Kidney (tissue), 14 donors: ENCODE data around the gene MLN. TPM values are rescaled to one million over a fixed set of nuclear protein-coding genes. Genes with fewer than 3 reads are reported as not detected.

Source experiments
- DNase-seq, 5 donors: peaks; one replicate each; pipeline ENCODE4 v3.0.0-alpha.2; 2013 to 2020
- FAIRE-seq: peaks from 2 replicates; lab custom pipeline; 2012; peaks lifted over from hg19 to GRCh38; lab: Jason Lieb, UNC
- H3K27ac ChIP-seq, 2 donors: one replicate each; pipeline ENCODE4 v1.7.0; 2013; ENCODE audit warnings: low read depth in 2 of 2, low read length in 2 of 2, inconsistent platforms in 1 of 2
- H3K27me3 ChIP-seq: one replicate; pipeline ENCODE4 v1.7.1; 2013; ENCODE audit warnings: low read length, inconsistent platforms; ENCODE audit not compliant: control insufficient read depth, insufficient read depth
- H3K36me3 ChIP-seq, 3 donors: one replicate each; pipeline versions ENCODE4 v1.7.0 to v1.7.1; 2013; ENCODE audit warnings: low read length in 3 of 3, control low read depth in 1 of 3, inconsistent platforms in 1 of 3; ENCODE audit not compliant: insufficient read depth in 3 of 3, control insufficient read depth in 2 of 3
- H3K4me1 ChIP-seq, 3 donors: one replicate each; pipeline versions ENCODE4 v1.7.0 to v1.7.1; 2013; ENCODE audit warnings: low read length in 3 of 3, inconsistent platforms in 1 of 3, low read depth in 1 of 3; ENCODE audit not compliant: control insufficient read depth in 2 of 3, insufficient read depth in 2 of 3
- H3K4me3 ChIP-seq, 3 donors: one replicate each; pipeline versions ENCODE4 v1.7.0 to v1.8.1; 2013; ENCODE audit warnings: low read length in 3 of 3, control low read depth in 1 of 3, inconsistent platforms in 1 of 3
- H3K9ac ChIP-seq, 3 donors: one replicate each; pipeline versions ENCODE4 v1.7.0 to v1.7.1; 2013; ENCODE audit warnings: low read length in 3 of 3, control low read depth in 1 of 3, inconsistent platforms in 1 of 3
- H3K9me3 ChIP-seq, 3 donors: one replicate each; pipeline versions ENCODE4 v1.7.0 to v1.7.1; 2013; ENCODE audit warnings: low read length in 3 of 3, control low read depth in 1 of 3, inconsistent platforms in 1 of 3; ENCODE audit not compliant: control insufficient read depth in 2 of 3, insufficient read depth in 1 of 3
- CTCF ChIP-seq: IDR thresholded peaks from 3 replicates; pipeline ENCODE4 v1.5.1; 2012; ENCODE audit warnings: mild to moderate bottlenecking, moderate library complexity, borderline replicate concordance; ENCODE audit not compliant: insufficient read depth; ENCODE audit errors: extremely low read depth
- intact Hi-C: fragments of 100-400 bp; cut with DNase I; formaldehyde crosslinking; loops from one replicate; pipeline ENCODE4 v1.11.1; 2022
- polyA plus RNA-seq: library from polyadenylated mRNA; stranded (reverse); fragments of 350-450 nt; fragmentation: Illumina TruSeq; extraction: RNeasy Lipid Tissue Mini Kit (QIAGEN cat#74804); gene quantifications from one replicate; pipeline ENCODE4 v1.2.3, GENCODE V29; 2014; ENCODE audit warnings: low read depth, low replicate concordance; ENCODE audit not compliant: insufficient read depth
- total RNA-seq: library from RNA; stranded (reverse); fragmentation: NEBNext Ultra II Directional; extraction: Animal tissue kit (Norgen Biotek cat#: 25700); gene quantifications from one replicate; pipeline ENCODE4 v1.2.1, GENCODE V29; 2021
- donor health status: control.
- donor health status: control.
- donor health status: control.
- donor health status: control.
- donor health status: control.
- donor health status: DM: yes; HTN: yes; CAD: no.
- donor health status: Normal renal cell carcinoma (clear cell type).

The MLN gene
- total and polyA plus RNA-seq, 2 donors from 2014 or later, result not detected

- Histone ChIP-seq H3K36me3 (no peaks in the 10 kb centered on the region), H3K9ac (no peak overlapping the region), H3K4me1 (peaks cover 0 to 7% (median 6%) of the 10 kb centered on the region in 3 donors), H3K27ac (no peak overlapping the region), H3K9me3 (no peaks in the 10 kb centered on the region), H3K27me3 (no peaks in the 10 kb centered on the region), H3K4me3 (no peak overlapping the region)
- FAIRE-seq (no peak), DNase-seq (no peak)
- intact Hi-C loops, result loop anchor here (10.0 kb wide), 1 partner anchor 389 kb away; no protein-coding TSS in a partner anchor
- no peak for TF ChIP-seq CTCF
Measured at GRCh38 chr6:33765368-33765767, 38.4 kb downstream of the MLN start.

- no peak overlapping the region for H3K27ac ChIP-seq
- H3K4me3 ChIP-seq, result no peak overlapping the region
- TF ChIP-seq CTCF, result no peak
- H3K27me3 ChIP-seq, result no peaks in the 10 kb centered on the region
- H3K9ac ChIP-seq, result no peak overlapping the region
- FAIRE-seq (no peak), DNase-seq (no peak)
- H3K36me3 ChIP-seq, result no peaks in the 10 kb centered on the region
- H3K4me1 ChIP-seq, result peaks cover 0 to 10% (median 6%) of the 10 kb centered on the region in 3 donors
- intact Hi-C loops, result loop anchor here (10.0 kb wide), 1 partner anchor 391 kb away; no protein-coding TSS in a partner anchor
- H3K9me3 ChIP-seq, result no peaks in the 10 kb centered on the region
Measured at GRCh38 chr6:33764036-33764435, 39.8 kb downstream of the MLN start.

DNA sequence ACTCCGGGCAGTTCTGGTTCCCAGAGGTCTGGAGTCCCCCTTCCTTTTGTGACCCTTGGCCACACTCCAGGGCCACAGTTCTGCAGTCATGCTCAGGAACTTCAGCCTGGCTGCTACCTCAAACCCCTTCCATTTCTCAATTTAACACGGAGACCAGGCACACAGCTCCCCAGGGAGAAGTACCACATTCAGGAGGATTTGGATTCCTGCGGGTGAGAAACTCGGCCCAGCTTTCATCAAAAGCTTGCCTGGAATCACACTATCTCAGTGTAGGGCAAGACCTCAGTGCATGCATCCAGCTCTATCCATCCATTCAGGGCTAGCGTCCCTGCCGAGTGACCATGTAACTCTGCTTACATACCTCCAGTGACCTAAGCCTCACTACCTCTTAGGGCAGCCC is 40.3 kb downstream of the MLN start:
- DNase-seq (no peak), FAIRE-seq (no peak)
- no peak for TF ChIP-seq CTCF
- Histone ChIP-seq H3K36me3 (no peaks in the 10 kb centered on the region), H3K4me3 (no peak overlapping the region), H3K9me3 (no peaks in the 10 kb centered on the region), H3K4me1 (peaks cover 0 to 10% (median 6%) of the 10 kb centered on the region in 3 donors), H3K9ac (no peak overlapping the region), H3K27me3 (no peaks in the 10 kb centered on the region), H3K27ac (no peak overlapping the region)
- intact Hi-C loops, result loop anchor here (10.0 kb wide), 1 partner anchor 391 kb away; no protein-coding TSS in a partner anchor

- Histone ChIP-seq H3K27ac (no peak overlapping the region), H3K4me3 (no peak overlapping the region), H3K4me1 (peaks cover 0 to 10% (median 6%) of the 10 kb centered on the region in 3 donors), H3K9ac (no peak overlapping the region), H3K9me3 (no peaks in the 10 kb centered on the region), H3K36me3 (no peaks in the 10 kb centered on the region), H3K27me3 (no peaks in the 10 kb centered on the region)
- FAIRE-seq (no peak), DNase-seq (no peak)
- no peak for TF ChIP-seq CTCF
- intact Hi-C loops, result loop anchor here (10.0 kb wide), 1 partner anchor 392 kb away; no protein-coding TSS in a partner anchor
Measured at GRCh38 chr6:33762713-33763112, 41.1 kb downstream of the MLN start.
